NCI-H2196 (cell line): Measurements from ENCODE around the gene ATXN7L1.
"Not testable (repeated sequence)": the region's sequence is repeated elsewhere in the genome, so short reads cannot be mapped to it uniquely, and the experiment has no call there.

Source experiments
- DNase-seq: peaks from one replicate; lab custom pipeline; 2025; ENCODE audit not compliant: unreplicated experiment; lab: John Stamatoyannopoulos, UW

Gene ATXN7L1

DNA sequence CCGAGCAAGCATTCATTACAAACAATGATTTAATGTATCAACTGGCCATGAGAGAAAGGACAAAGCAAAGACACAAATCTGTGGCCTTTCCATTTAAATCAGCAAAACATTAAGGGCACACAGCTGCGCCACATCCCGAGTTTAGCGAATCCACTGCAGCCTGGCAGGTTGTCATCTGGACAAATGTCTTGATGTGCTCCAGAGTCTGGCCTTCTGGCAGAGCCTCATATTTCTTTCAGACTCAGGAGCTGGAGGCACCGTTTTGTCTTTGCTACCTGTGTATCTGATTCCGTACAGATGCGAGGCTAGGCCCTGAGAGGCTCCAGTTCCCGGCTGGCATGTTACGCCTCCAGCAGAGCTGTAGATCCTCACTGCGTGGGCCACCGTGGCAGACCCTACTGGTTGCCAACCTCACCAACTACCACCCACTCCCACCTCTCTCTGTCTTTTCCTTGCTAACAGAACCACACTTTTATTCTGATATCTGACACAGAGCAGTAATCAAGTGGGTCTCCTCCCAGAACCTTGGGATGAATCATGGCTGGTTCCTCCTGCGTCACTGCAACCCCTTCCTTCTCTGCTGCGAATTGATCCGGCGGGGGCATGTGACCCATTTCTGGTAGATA is 254.2 kb downstream of the ATXN7L1 start:
- DNase-seq: no peak

DNA sequence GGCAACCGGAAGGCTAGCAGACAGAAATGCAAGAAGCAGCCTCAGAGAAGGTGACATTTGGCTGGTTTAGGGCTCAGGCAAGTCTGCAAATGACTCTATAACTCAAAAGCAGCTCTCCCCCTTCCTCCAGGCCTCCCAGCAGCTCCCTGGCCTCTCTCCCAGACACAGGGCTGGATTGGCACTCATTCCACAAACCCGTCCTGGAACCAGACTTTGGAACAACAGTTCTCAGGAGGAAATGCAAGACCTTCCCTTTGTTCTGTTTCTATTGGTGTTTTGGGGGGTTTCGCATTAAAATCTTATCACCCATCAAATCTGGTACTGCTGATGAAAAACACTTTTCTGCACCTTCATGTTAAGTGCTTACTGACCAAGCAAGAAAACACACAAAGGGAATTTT is 254.8 kb downstream of the ATXN7L1 start:
- DNase-seq: no peak

DNA sequence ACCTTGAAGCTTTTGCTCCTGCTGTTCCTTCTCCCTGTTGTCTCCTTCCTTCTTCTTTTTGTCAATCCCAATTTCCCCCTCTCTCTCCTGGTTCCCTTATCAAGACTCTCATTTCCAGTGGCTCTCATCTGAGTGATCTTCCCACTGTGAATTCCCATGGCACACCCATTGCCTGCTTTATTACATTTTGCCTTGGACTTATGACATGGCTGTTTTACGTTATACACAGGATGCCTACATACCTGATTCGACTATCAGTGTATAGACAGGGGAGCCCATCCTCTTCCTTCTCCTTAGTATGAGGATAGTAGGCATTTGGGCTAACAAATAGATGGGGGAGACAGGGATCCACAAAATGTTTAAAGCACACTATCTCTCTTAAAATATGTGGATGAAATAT is 255.2 kb downstream of the ATXN7L1 start:
- DNase-seq: no peak

DNA sequence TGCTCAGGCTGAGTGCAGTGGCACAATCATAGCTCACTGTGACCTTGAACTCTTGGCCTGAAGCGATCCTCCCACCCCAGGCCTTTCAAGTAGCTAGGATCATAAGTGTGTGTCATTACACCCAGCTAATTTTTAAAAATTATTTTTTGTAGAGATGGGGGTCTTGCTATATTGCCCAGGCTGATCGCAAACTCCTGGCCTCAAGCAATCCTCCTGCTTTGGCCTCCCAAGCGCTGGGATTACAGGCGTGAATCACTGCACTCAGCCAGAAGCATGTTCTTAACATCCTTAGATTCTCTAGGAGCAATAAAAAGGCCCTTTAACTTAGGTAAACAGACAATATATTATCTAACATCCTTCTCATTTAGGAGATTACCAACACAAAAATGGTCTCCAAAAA is 256.8 kb downstream of the ATXN7L1 start:
- DNase-seq: no peak

DNA sequence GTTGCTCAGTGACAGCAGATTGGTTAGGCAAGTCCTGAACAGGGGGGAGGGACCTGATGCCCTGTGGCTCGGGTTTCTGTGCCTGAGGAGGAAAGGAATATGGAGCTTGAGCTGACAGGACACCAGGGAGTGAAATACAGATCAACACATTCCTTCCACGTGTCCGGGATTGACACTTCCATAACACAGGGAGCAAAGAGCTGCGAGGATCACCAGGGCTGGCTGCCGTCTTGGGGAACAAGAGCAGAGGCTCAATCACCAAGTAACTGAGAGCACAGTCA is 258.4 kb downstream of the ATXN7L1 start:
- no peak for DNase-seq

DNA sequence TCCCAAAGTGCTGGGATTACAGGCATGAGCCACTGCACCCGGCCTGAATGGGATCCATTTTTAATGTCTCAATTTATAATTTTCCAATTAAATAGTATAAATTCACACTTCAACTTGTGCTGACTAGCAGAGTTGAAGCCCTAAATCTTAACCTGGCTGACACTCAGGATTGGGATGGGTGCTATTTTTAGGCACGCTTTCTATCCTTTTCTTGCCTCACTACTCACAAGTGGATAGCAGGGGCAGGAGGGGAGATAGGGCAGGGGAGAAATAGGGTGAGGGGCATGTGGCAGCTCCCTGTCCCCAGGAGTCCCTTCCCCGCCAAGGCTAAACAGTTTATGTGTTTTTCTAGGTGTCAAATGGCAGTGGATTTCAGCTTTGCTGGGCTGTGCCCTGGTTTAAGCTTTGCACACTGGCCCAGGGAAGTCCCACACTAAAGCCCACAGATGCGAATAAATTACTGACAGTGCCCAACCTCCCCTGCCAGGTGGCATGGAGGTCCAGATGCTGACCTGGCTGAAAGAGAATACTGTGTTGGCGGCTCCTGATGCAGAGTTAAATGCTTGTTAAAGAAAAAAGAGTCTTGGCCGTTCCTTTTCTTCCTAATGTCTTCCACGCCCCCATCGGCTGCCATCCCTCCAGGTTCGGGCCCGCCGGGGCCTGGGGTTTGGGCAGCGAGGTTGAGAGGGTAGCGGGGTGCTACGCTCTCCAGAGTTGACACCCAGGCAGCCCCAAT is 259.0 kb downstream of the ATXN7L1 start:
- no peak for DNase-seq

DNA sequence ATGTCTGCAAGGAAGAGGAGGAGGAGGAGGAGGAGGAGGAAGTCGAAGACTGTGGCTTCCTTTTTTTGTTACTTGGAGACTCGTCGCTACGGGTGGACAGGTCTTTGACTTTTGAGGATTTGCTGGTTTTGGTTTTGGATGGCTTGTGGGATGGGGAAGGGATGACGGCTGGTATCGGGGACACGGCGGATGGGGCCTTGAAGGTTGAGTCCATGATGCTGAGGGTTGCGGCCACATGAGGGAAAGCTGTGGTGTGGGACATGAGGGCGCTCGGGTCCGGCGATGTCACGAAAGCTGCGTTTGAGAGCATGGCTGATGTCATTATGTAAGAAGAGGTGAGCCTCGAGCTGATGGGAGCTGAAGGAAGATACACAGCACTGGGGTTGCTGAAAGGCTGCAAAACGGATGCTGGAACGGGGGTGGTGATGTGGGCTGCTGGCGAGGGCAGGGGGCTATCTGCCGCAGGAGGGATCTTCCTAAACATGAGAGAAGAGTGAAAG is 262.0 kb downstream of the ATXN7L1 start:
- DNase-seq: no peak

DNA sequence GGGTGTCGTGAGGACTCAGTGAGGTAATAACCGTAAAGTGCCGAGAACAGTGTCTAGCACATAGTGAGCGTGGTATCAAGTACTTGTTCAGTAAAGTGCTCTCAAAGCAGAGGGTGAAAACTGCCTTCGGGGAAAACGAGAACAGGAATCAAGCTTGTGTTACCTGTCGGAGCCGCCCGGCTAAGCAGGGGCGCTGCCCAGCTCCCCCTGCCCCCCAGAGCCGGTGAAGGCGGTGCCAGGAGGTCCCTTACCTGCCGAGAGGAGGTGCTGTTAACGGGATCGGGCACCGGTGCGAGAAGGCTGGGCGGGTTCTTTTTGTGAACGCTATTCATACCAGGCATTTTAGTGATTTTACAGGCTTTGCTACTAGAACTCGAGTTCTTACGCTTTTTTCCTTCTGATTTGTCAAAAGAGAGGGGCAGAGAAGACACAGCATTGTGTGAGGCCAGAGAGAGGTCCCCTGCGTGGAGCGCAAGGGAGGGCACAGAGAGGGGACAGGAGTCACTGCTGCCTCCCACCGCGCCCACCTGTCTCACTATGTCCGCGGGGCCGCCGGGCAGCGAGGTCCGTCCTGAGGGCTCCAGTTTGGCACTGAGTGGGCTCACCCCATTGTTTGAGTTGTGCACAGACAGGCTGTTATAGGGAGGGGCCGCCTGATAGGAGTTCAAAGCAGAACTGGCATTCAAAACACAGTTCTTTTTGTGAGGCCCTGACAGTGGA is 262.6 kb downstream of the ATXN7L1 start:
- no peak for DNase-seq

DNA sequence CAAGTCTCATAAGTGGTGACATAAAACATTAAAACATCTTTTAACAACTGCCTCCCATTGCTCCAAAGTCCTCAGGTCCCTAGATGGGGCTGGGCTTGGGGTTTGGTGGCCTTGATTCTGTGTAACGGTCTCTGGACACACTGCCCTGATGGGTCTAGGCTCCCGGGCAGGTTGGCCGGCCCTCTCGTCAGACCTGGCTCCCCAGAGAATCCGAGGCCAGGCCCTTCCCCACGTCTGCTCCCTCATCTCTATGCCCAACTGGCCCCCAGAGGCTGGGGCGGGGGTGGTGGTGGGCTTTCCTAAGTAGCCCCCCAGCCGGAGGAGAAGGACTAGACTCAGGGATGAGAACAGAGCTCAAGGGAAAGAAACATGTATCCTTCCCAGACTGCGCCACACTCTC is 263.6 kb downstream of the ATXN7L1 start:
- no peak for DNase-seq

DNA sequence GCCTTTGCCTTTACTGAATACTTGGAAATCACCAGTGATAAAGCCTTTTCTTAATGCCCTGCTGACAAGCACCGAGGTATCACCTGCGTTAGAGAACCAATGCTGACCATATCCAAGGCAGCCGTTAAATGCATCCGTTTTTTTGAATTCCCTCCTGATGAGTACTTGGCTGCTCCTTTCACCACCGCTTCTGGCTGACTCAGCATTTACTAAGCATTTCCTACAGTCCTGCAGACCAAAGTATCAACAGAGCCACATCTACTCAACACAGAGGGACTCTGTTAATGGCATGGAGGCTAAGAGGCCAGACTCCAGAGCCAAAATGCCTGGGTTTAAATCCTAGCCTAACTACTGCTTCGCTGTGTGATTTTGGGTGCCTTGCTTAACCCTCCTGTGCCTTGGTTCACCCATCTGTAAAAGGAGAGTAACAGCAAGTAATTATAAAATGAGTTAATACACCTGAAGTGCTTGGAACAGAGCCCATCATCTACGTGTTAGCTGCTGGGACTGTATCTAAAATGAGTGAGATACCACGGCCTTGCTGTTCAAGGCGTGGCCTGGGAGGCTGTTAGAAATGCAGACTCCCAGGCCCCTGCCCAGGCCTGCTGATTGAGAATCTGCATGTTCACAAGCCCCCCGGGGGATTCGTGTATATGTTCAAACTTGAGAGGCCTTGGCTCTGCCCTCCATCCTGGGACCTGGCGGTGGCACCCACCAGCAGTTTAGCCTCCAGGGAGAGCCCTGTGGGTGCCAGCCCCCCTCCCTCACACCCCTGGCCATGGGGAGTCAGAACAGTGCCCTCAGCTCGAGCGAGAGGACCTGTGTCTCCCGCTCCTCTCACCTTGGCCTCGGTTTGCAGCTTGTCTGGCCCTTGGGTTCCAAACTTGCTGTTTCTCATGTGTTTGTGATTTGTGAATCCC is 264.3 kb downstream of the ATXN7L1 start:
- DNase-seq: no peak

DNA sequence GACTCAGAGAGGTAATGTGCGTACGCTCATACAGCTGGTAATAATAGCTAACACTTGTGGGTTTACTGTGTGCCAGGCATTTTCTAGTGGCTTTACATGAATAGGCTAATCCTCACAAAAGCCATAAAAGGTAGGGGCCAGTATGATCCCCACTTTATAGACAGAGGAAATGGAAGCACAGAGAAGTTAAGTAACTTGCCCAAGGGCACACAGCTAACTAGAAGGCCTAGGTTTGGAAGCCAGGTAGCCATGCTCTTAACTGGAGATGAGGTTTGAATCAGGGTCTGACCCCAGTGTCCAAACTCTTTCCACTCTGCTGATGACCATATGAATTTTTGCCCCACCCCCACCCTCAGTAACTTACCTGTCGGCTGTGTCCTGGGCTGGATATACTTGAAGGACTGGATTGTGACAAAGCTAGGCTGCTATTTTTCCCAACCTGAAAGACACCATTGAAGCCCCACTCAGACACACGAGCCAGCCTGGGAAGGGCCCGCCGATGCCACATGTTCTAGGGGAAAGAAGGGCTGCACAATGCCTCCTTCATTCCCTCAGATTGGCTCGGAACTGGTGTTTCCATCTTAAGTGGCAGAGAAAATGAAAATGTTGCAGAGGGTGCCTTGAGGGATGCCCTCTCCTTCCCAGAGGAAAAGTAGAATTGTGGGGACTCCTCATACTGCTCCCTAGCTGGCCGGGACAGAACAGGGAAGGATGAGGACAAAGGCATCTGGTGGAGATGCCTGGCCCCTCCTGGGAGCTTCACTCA is 266.1 kb downstream of the ATXN7L1 start:
- no peak for DNase-seq

DNA sequence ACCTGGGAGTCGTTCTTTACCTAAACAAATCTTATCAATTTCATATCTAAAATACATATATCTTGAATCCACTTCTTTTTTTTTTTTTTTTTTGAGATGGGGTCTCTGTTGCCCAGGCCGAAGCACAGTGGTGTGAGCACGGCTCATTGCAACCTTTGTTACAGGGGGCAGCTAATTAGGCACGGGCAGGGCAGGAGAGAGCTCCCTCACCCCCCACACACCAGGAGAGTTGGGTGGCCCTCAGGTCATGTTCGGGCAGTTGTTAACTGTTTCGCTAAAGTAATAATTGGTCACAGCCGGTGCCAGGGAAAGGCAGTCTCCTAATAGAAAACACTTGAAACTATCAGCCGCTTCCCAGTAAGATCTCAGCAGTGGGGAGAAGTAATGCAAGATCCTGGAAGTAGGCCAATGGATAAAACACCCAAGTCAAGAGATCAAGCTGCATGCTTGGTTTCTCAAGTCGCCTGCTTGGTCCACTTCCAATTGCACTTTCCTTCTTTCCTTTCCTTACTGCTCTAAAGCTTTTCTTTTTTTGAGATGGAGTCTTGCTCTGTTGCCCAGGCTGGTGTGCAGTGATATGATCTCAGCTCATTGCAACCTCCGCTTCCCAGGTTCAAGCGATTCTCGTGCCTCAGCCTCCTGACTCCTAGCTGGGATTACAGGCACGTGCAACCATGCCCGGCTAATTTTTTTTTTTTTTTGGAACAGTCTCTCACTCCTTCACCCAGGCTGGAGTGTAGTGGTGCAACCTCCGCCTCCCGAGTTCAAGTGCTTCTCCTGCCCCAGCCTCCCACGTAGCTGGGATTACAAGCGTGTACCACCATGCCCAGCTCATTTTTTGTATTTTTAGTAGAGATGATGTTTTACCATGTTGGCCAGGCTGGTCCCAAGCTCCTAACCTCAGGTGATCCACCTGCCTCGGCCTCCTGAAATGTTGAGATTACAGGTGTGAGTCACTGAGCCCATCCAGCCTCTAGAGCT is 273.8 kb downstream of the ATXN7L1 start:
- no peak for DNase-seq

DNA sequence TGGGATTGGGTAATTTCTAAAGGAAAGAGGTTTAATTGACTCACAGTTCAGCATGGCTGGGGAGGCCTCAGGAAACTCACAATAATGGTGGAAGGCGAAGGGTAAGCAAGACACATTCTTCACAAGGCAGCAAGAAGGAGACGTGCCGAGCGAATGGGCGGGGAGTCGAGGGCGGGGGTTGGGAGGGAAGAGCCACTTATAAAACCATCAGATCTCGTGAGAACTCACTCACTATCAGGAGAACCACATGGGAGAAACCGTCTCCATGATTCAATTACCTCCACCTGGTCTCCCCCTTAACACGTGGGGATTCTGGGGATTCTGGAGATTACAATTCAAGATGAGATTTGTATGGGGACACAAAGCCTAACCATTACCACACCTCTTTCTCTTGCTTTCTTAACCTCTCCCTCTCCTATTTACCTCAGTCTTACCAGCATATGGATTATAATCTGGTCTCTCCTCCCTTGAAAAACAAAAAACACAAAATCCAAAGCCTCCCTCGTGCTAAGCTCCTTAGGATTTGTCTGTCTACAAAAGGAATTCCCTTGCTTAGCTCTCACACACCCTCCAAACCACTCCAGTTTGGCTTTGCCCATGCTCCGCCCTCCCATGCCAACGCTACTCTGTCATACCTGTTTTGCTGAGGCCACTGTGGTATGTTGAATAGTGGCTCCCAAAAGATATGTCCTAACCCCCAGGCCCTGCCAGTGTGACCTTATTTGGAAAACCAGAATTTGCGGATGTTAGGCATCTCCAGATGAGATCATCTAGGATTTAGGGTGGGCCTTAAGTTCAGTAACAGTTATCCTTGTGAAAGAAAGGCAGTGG is 275.5 kb downstream of the ATXN7L1 start:
- no peak for DNase-seq

DNA sequence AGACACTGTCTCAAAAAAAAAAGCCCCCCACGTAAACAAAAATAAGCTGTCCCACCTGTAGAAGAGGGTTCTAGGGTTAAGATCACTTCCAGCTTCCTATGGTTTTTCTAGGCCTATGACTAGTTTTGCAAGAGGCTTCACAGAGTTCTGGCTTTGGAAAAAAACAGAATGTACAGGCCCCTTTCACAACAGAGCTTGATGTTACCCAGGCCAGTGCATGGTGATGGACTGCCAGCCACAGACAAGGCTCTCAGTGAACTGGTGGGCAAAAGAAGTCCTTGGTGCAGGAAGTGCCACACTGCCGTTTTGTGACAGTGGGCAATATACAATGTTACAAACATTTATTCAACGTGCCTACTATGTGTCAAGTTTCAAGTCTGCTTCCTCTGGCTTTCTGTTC is 276.8 kb downstream of the ATXN7L1 start:
- no peak for DNase-seq

DNA sequence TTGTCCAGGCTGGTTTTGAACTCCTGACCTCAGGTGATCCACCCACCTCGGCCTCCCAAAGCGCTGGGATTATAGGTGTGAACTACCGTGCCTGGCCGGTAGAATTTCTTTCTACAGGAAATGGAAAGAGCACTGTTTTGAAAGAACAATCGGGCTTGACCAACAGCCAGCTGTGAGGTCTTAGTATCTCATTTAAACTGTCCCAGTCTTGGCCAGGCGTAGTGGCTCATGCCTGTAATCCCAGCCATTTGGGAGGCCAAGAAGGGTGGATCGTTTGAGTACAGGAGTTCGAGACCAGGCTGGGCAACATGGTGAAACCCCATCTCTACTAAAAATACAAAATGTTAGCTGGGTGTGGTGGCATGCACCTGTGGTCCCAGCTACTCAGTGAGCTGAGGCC is 277.3 kb downstream of the ATXN7L1 start:
- not testable (repeated sequence) for DNase-seq

DNA sequence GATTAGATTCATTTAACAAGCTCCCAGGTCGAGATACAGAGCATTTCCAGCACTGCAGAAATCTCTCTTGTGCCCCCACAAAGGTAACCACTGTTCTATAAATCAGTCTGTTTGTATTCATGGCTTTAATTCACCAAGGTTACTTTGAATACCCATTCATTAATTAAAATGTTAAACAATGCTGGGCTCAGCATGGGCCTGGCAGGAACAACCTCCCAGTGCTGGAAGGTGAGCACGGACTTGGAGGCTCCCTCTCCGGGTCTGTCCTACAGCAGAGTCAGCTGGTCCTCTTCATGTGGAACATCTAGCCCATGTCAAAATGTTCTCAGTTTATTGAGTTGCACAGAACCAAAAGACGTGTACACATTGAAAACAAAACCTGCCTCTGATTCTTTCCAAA is 279.5 kb downstream of the ATXN7L1 start:
- DNase-seq: no peak

DNA sequence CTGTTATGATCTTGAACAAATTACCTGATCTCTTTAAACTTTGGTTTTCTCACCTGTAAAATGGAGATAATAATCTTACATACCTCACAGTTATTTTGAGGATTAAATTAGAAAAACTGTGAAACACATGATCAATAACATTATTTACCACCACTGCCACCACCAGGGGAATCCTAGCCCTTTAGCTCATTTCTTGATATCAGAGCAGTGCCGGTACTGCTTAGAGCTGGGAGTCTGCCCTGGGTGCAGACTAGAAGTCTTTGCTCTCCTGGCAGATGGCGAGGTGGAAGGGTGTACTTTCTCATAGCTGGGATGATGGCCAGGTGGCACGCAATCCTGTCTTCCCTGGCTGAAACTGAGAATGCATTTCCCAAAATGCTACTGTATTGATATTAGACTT is 282.4 kb downstream of the ATXN7L1 start:
- DNase-seq: peak; percentile 86

DNA sequence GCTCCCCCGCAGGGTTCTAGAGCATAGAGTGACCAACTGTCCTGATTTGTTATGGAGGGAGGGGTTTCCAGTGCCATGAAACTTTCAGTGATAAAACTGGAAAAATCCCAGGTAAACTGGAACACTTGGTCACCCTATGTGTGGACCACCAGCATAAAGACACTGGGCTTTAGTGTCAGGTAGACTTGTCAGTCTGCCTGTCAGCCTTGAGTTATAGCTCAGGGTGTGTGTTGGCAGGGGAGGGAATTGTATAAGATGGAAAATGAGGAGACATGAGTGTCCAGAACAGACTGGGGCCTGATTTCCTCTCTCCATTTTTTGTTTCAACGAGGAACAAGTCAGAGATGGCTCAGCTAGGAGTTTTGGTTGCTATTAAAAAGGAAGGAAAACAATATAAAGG is 284.9 kb downstream of the ATXN7L1 start:
- DNase-seq: no peak

DNA sequence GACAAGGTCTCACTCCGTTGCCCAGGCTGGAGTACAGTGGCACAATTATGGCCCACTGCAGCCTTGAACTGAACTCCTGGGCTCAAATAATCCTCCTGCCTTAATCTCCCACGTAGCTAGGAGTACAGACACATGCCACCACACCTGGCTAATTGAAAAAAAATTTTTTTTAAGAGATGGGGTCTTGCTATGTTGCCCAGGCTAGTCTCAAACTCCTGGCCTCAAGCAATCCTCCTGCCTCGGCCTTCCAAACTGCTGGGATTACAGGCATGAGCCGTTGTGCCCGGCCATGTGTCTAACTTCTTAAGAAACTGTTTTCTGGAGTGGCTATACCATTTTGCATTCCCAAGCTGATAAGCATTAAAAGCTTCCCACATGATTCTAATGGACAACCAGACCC is 285.6 kb downstream of the ATXN7L1 start:
- no peak for DNase-seq
